HG03103 (cell line): Measurements from ENCODE around the gene COL26A1.
"Not testable (repeated sequence)": the region's sequence is repeated elsewhere in the genome, so short reads cannot be mapped to it uniquely, and the experiment has no call there.

ENCODE experiments used
- ATAC-seq: cut with Tn5 transposase; IDR thresholded peaks from one replicate; pipeline ENCODE4 v1.9.1; 2021; ENCODE audit warnings: low read depth; ENCODE audit not compliant: unreplicated experiment

The COL26A1 gene

DNA sequence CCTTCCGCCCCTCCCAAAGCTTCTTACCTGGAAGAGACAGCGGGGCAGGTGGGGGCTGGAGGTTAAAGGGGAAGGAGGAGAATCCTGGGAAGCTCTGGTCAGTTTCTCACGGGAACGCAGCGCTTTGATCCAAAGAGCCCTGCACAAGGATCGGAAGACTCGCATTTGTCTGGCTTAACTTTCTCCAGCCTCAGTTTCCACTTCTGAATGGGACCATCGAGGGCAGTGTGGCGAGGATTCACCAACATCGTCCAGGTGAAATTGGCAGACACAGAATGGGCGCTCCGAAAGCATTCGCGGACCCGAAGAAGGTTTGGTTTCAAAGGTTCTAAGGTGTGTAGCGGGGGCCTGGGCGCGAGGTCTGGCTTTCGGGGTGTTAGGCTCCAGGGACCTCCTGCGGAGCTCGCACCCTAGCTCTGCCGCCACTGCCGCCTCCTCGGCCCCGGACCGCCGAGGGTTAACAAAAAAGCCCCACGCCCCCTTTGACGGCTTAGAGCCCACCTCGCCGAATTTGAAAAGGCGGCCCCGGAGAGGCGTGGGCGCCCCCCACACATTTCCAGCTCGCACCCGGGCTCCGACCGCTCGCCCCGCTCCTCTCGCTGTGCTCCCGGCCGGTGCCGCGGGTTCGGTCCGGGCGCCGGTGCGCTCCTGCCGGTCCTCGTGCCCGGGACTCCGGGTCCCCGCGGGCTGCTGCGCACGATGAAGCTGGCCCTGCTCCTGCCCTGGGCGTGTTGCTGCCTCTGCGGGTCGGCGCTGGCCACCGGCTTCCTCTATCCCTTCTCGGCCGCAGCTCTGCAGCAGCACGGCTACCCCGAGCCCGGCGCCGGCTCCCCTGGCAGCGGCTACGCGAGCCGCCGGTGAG lies at the start of gene COL26A1:
Gene COL26A1 (plus strand): TSS at position 542 of the 862 bp plus-strand sequence. CDS start 158 bp downstream, at position 700.
- no peak for ATAC-seq

- ATAC-seq: no peak
These were observed 47.3 kb upstream of the COL26A1 start for GRCh38 chr7:101315336-101315735.

- ATAC-seq: no peak
These were observed 43.3 kb upstream of the COL26A1 start for GRCh38 chr7:101319401-101319800.

DNA sequence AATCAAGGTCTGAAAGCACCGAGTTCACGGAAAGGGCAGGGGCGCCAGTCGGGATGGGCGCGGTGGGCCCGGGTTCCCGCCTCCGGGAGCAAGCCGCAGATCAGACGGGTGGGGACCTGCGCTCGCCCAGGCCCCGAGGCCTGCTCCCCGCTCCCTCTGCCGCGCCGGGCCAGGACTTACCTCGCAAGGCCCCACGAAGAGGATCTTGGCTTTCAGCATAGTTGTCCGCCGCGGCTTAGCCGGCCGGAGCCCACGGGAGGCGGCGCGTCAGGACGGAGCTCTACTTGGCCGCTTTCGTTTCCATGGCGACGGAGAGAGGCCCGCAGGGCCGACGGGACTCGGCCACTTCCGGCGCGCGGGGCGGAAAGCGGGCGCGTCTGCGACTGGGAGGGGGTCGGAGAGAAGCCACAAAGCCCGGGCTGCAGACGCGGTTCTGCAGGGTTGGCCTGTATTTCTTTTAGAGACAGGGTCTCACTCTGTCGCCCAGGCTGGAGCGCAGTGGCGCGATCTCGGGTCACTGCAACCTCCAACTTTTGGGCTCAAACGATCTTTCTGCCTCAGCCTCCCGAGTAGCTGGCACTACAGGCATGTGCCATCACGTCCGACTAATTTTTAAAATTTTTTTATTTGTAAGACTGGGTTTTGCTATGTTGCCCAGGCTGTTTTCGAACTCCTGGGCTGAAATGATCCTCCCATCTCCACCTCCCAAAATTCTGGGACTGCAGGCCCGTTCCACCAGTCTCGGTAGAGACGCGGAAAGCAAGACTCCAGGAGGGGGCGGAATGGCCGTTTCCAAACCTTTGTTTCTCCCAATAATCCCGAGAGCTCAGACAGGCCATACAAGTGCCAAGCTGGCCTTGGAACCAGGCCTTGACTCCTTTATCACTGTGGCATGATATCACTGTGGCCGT lies 40.9 kb upstream of the COL26A1 start, which contains the start of gene IFT22:
Gene IFT22 (minus strand): TSS at position 322 of the 911 bp plus-strand sequence. CDS start 103 bp downstream, at position 219.
- ATAC-seq: peak; percentile 97

DNA sequence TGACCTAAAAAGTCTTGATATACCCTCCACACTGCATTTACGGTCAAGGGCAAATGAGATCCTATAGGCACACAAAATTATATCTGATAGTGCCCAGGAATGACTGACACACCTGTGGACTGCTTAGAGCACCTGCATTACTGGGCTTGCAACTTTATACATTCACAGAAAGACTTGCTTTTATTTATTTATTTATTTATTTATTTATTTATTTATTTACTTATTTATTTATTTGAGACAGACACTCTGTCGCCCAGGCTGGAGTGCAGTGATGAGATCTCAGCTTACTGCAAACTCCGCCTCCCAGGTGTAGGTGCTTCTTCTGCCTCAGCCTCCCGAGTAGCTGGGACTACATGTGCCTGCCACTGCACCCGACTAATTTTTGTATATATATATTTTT lies 34.5 kb upstream of the COL26A1 start:
- ATAC-seq: no peak

- no peak for ATAC-seq
These were observed 32.6 kb upstream of the COL26A1 start for GRCh38 chr7:101330011-101330484.

- ATAC-seq: no peak
These were observed 30.6 kb upstream of the COL26A1 start for GRCh38 chr7:101332026-101332425.

DNA sequence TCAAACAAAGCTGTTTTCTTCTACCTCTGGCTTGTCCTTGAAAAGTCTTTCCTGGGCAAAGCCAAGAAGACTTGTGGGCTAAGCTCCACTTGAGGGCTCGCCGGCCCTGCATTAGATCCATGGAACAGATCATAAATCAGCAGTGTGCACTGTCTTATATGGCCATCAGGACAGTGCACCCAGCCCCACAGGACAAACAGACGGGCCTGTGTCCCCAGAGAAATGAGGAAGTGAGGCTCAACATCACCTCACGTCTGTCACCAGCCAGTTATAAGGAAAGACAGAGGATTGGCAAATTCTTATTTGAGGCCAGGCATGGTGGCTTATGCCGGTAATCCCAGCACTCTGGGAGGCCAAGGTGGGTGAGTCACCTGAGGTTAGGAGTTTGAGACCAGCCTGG lies 28.8 kb upstream of the COL26A1 start:
- ATAC-seq: no peak

DNA sequence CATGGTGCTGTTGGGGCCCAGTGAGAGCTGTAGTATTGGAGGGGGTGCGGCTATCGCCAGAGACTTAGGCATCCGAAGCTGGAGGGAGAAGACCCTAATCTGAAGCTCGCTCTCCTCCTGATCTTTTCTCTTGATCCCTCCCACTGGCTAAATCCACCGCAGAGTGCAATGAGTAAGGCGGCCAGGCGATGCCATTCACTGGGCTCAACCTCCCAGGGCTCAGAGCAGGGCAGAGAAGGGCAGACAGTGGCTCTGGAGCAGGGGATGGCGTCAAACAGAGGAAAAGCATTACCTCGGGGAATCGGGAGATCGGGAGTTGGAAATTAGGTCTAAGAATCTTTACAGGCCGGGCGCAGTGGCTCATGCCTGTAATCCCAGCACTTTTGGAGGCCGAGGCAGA lies 22.3 kb upstream of the COL26A1 start:
- no peak for ATAC-seq

- ATAC-seq: no peak
These were observed 19.8 kb upstream of the COL26A1 start for GRCh38 chr7:101342892-101343291.

GRCh38 chr7:101347477-101347876 lies 15.2 kb upstream of the COL26A1 start:
- ATAC-seq: no peak

DNA sequence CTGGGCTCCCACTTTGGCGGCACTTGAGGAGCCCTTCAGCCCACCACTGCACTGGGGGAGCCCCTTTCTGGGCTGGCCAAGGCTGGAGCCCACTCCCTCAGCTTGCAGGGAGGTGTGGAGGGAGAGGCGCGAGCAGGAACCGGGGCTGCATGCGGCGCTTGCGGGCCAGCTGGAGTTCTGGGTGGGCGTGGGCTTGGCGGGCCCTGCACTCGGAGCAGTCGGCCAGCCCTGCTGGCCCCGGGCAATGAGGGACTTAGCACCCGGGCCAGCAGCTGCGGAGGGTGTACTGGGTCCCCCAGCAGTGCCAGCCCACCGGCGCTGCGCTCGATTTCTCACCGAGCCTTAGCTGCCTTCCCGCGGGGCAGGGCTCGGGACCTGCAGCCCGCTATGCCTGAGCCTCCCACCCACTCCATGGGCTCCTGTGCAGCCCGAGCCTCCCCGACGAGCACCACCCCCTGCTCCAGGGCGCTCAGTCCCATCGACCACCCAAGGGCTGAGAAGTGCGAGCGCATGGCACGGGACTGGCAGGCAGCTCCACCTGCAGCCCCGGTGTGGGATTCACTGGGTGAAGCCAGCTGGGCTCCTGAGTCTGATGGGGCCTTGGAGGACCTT lies 14.1 kb upstream of the COL26A1 start:
- ATAC-seq: not testable (repeated sequence)

- ATAC-seq: not testable (repeated sequence)
These were observed 13.4 kb upstream of the COL26A1 start for GRCh38 chr7:101349300-101349699.

- no peak for ATAC-seq
These were observed 9.8 kb upstream of the COL26A1 start for GRCh38 chr7:101352920-101353308.

GRCh38 chr7:101357433-101357832 lies 5.2 kb upstream of the COL26A1 start:
- ATAC-seq: no peak

- no peak for ATAC-seq
These were observed 590 bp downstream of the COL26A1 start for GRCh38 chr7:101363196-101363733.

DNA sequence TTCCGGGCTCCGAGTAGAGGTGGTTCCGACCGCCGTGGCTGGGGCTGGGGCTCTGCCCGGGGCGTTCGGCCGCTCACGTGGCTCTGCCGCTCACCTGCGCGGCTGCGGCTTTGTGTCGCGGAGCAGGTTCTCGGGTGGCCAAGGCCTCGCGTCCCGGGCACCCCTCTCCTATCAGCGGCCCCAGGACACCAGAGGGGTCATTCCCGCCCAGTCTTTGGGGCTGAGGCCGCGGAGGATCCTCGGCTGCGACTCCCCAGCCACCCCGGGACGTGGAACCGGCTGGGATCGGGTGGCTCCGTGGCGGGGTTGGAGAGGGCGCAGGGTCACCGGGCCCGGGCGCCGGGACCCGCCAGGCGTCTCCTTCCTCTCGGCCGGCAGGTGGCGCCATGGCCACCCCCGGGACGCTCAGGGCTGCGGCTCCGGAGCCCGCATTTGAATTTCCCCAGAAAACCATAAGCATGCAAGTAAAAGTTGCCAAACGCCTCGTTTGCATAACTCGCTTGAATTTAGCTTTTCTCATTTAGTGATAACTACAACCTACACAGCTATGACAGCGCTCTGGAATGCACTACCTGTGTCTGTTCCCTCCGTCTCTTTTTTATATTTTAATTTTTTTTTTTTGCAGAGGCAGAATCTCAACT lies 1.2 kb downstream of the COL26A1 start:
- ATAC-seq: no peak

DNA sequence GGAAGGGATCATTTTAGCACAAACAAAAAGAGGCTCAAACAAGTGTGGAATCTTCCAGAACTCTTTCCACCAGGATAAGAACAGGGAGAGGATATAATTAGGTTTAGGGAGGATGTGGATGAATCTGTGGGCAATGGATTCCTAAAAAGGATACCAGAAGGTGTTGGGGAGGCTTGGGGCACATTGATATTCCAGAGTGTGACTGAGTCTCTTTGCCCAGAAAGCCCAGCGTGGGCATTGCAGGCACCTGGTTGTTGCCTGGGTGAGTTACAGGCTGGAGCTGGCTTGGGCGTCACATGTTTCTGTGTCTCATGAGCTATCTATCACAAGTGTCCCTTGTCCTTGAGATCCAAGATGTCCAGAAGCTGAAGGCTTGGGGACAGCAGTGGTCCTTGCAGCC lies 3.3 kb downstream of the COL26A1 start:
- ATAC-seq: no peak

GRCh38 chr7:101367676-101368075 lies 5.0 kb downstream of the COL26A1 start:
- no peak for ATAC-seq
